ENCODE measurements around the gene IRF7.
A peak's percentile ranks its signal among the peaks of the same experiment; 100 is the strongest.

Gene IRF7

DNA sequence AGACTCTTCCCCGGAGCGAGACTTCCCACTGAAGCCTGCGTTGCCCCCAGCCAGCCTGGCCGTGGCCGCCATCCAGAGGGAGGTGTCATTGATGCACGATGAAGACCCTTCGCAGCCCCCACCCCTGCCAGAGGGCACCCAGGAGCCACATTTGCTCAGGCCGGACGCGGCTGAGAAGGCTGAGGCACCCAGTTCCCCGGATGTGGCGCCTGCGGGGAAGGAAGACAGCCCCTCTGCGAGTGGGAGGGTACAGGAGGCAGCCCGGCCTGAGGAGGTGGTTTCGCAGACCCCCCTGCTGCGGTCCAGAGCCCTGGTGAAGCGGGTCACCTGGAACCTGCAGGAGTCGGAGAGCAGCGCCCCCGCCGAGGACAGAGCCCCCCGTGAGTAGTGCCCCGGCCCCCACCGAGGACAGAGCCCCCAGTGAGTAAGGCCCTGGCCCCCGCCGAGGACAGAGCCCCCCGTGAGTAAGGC, 6.4 kb downstream of the IRF7 start:
- no peak overlapping the region for H3K27ac Mint-ChIP-seq
- peaks cover 6% of the 10 kb centered on the region for H3K4me1 Mint-ChIP-seq (ENCODE audit: low read depth)
- H3K4me3 Mint-ChIP-seq = no peak overlapping the region
- H3K27me3 Mint-ChIP-seq = no peaks in the 10 kb centered on the region
- no peaks in the 10 kb centered on the region for H3K36me3 Mint-ChIP-seq
- H3K9me3 Mint-ChIP-seq (ENCODE audit: low read depth) = no peaks in the 10 kb centered on the region

DNA sequence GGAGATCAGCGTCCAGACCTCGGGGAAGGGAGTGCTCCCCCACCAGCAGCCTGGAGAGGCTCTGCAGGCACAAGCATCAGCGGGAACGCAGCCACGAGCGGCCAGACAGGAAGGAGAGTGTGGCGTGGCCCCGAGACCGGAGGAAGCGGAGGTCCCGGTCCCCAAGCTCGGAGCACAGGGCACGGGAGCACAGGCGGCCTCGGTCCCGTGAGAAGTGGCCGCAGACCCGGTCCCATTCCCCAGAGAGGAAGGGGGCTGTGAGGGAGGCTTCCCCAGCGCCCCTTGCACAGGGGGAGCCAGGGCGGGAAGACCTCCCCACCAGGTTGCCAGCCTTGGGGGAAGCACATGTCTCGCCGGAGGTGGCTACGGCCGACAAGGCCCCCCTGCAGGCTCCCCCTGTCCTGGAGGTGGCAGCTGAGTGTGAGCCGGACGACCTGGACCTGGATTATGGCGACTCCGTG, 6.9 kb downstream of the IRF7 start:
- H3K27me3 Mint-ChIP-seq = no peaks in the 10 kb centered on the region

DNA sequence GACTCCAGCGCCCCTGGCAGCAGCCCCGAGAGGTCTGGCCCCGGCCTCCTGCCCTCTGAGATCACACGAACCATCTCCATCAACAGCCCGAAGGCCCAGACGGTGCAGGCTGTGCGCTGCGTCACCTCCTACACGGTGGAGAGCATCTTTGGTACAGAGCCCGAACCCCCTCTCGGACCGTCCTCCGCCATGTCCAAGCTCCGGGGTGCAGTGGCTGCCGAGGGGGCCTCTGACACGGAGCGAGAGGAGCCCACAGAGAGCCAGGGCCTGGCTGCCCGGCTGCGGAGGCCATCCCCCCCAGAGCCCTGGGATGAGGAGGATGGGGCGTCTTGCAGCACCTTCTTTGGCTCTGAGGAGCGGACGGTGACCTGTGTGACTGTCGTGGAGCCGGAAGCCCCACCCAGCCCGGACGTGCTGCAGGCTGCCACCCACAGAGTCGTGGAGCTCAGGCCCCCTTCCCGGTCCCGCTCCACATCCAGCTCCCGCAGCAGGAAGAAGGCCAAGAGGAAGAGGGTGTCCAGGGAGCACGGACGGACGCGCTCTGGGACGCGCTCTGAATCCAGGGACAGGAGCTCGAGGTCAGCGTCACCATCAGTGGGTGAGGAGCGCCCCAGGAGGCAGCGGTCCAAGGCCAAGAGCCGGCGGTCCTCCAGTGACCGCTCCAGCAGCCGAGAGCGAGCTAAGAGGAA, 7.6 kb downstream of the IRF7 start:
- Mint-ChIP-seq H3K4me3 (no peak overlapping the region), H3K4me1 (ENCODE audit: low read depth) (peaks cover 2% of the 10 kb centered on the region), H3K27me3 (no peaks in the 10 kb centered on the region), H3K36me3 (no peaks in the 10 kb centered on the region), H3K9me3 (ENCODE audit: low read depth) (no peaks in the 10 kb centered on the region), H3K27ac (no peak overlapping the region)

More for the DNA sequence above, 6.9 kb downstream of the IRF7 start:
- Mint-ChIP-seq H3K27ac (no peak overlapping the region), H3K4me1 (ENCODE audit: low read depth) (peaks cover 2% of the 10 kb centered on the region), H3K36me3 (no peaks in the 10 kb centered on the region), H3K9me3 (ENCODE audit: low read depth) (no peaks in the 10 kb centered on the region), H3K4me3 (no peak overlapping the region)

DNA sequence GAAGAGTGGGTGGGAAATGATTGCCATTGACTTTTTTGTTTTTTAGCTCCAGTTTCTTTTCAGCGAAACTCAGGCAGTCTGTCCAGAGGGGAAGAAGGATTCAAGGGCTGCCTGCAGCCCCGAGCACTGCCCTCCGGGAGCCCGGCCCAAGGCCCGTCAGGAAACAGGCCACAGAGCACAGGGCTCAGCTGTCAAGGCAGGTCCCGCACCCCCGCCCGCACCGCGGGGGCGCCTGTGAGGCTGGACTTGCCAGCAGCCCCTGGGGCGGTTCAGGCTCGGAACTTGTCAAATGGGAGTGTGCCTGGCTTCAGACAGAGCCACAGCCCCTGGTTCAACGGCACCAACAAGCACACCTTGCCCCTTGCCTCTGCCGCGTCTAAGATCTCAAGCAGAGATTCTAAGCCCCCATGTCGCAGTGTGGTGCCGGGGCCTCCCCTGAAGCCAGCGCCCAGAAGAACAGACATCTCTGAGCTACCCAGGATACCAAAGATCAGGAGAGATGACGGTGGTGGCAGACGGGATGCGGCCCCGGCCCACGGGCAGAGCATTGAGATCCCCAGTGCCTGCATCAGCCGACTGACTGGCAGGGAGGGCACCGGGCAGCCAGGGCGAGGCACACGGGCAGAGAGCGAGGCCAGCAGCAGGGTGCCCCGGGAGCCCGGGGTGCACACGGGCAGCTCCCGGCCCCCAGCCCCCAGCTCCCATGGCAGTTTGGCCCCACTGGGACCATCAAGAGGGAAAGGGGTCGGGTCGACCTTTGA, 8.6 kb downstream of the IRF7 start:
- Mint-ChIP-seq H3K4me1 (ENCODE audit: low read depth) (peaks cover 2% of the 10 kb centered on the region), H3K36me3 (no peaks in the 10 kb centered on the region), H3K27me3 (no peaks in the 10 kb centered on the region), H3K9me3 (ENCODE audit: low read depth) (no peaks in the 10 kb centered on the region), H3K27ac (no peak overlapping the region), H3K4me3 (no peak overlapping the region)

DNA sequence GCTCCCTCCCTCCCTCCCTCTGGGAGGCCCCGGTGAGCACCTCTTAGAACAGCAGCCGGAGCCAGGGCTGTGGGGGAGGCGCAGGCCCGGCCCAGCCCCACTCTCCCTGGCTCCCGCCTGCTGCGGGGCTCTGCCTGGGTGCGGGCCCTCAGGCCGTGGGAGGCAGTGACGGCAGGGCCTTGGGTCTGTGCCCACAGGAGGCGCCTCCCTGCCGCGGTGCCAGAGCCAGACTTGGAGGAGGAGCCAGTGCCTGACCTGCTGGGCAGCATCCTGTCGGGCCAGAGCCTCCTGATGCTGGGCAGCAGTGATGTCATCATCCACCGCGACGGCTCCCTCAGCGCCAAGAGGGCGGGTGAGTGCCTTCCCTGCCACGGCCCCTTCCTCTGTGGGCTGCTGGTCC, 9.5 kb downstream of the IRF7 start:
- H3K9me3 Mint-ChIP-seq (ENCODE audit: low read depth) = no peaks in the 10 kb centered on the region
- H3K36me3 Mint-ChIP-seq = no peaks in the 10 kb centered on the region
- H3K4me3 Mint-ChIP-seq = no peak overlapping the region
- no peaks in the 10 kb centered on the region for H3K27me3 Mint-ChIP-seq
- H3K4me1 Mint-ChIP-seq (ENCODE audit: low read depth) = no peaks in the 10 kb centered on the region
- H3K27ac Mint-ChIP-seq = no peak overlapping the region

DNA sequence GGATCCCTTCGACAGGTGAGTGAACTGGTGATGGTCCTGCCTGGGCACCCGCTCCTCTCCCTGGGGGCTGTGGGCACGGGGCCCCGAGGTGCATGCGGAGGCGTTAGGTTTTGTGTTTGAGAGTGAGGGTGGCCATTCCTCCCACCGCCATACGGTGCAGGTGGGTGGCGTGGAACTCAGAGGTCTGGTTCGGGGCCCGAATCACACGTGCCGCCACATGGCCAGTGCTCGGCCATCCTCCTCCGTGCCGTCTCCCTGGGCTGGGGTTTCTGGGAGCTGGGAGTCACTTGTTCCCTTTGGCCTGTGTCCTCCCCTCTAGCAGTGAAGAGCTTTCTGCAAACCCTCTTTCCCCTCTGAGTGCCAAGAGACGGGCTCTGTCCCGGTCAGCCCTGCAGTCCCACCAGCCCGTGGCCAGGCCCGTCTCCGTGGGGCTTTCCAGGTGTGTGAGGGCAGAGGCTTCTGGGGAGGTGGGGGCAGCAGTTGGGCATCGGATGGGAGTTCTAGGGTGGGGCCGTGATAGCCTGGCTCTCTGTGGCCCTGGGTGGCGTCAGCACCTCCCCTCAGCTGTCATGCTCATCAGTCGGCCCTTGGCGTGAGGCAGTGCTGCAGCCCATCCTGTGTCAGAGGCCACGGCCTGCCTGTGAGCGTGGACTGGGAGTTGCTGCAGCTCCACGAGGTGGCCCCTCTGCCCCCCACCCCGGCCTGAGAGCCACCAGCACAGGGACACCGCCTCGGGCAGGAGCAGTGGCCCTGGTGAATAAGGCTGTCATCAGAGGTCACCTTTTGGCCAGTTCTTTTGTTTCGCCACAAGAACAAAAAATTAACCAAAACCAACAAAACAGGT, 10.2 kb downstream of the IRF7 start:
- Mint-ChIP-seq H3K4me3 (no peak overlapping the region), H3K27me3 (no peaks in the 10 kb centered on the region), H3K27ac (no peak overlapping the region), H3K9me3 (ENCODE audit: low read depth) (no peaks in the 10 kb centered on the region), H3K4me1 (ENCODE audit: low read depth) (no peaks in the 10 kb centered on the region), H3K36me3 (no peaks in the 10 kb centered on the region)

DNA sequence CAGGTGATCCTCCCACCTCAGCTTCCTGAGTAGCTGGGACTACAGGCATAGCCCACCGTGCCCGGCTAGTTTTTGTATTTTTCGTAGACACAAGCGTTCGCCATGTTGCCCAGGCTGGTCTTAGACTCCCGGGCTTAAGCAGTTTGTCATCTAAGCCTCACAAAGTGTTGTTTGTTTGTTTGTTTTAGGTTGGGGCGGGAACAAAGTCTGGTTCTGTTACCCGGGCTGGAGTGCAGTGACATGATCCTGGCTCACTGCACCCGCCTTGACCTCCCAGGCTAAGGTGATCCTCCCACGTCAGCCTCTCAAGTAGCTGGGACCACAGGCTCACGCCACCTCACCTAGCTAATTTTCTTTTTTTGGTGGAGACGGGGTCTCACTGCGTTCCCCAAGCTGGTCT, 12.6 kb downstream of the IRF7 start:
- Mint-ChIP-seq H3K27ac (no peak overlapping the region), H3K4me3 (no peak overlapping the region), H3K4me1 (ENCODE audit: low read depth) (no peaks in the 10 kb centered on the region), H3K27me3 (no peaks in the 10 kb centered on the region), H3K36me3 (no peaks in the 10 kb centered on the region), H3K9me3 (ENCODE audit: low read depth) (no peaks in the 10 kb centered on the region)

DNA sequence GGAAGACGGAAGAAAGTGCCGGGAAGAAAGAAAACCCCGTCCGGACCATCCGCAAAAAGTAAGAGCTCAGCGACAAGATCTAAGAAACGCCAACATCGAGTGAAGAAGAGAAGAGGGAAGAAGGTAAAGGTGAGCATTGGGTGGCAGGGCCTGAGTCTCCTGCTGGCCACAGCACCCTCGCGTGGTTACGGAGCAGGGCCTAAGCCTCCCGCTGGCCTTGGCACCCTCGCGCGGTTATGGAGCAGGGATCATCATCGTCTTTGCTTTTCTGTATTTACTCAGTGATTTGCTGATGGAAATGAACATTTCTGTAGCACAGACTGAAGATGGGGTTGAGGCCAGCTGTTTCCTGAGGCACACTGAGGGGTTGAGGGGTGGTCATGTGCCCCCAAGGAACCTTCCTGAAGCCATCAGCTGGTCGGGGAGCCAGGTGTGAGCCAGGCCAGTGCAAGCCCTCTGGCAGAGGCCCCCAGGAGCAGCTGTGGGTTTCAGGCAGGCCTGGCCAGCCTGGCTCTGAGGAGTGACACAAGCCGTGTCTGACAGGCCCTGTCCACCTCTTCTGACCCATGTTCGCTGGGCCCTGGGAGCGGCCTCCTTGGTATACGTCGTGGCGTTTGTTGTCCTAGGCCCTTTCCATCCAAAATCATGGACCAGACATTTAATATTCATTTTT, 14.0 kb downstream of the IRF7 start:
- Mint-ChIP-seq H3K36me3 (no peaks in the 10 kb centered on the region), H3K9me3 (ENCODE audit: low read depth) (no peaks in the 10 kb centered on the region), H3K4me3 (no peak overlapping the region), H3K27me3 (no peaks in the 10 kb centered on the region), H3K4me1 (ENCODE audit: low read depth) (no peaks in the 10 kb centered on the region), H3K27ac (peak overlapping the region; percentile 10)

DNA sequence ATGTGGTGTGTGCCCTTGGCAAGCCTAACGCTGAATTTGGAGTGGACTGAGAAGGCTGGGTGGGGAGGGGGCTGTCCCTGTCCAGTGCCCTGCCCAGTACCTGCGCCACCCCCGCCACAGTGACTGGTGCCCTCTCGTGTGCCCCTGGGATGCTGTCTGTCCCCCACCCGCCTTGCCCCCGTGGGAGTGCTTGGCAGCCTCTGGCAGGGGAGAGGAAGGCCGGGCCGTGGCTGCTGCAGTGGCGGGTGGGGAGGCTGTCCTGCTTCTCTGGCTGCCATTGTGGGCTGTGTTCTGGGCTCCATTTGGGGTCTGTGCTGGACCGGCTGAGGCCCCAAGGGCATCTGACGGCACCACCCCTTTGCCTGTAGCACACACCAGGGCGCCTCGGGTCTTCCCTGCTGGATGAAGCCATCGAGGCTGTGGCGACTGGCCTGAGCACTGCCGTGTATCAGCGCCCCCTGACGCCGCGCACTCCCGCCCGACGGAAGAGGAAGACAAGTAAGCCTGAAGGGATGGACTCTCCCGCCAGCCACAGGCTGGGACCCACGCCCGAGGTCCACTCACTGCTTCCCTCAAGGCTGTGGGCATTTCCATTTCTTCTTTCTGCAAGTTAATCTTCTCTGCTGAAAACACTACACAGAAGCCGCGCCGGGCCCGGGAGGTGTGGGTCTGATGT, 17.6 kb downstream of the IRF7 start:
- Mint-ChIP-seq H3K4me3 (no peak overlapping the region), H3K4me1 (ENCODE audit: low read depth) (peaks cover 7% of the 10 kb centered on the region), H3K27me3 (no peaks in the 10 kb centered on the region), H3K36me3 (no peaks in the 10 kb centered on the region), H3K9me3 (ENCODE audit: low read depth) (no peaks in the 10 kb centered on the region), H3K27ac (no peak overlapping the region)

DNA sequence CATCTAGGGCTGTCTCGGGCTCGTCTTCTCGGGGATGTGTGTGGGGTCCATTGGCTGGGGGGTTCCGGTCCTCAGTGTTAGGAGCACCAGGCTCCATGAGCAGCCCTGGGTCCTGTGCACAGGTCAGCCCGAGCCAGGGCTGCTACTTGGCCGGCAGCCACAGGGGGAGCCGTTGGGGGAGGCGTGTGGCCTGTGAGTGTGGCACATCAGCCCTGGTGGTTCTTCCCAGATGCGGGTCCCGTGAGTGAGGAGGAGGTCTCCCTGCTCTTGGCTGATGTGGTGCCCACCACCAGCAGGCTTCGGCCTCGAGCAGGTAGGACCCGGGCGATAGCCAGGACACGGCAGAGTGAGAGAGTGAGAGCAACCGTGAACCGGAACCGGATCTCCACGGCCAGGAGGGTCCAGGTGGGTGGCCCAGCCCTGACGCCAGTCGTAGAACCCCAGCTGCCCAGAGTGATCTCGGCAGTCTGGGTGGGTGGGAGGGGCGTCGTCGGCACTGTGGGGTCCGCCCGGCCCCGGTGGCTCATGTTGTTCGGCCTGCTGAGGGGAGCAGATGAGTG, 18.5 kb downstream of the IRF7 start:
- Mint-ChIP-seq H3K36me3 (peaks cover 3% of the 10 kb centered on the region), H3K4me3 (no peak overlapping the region), H3K27me3 (no peaks in the 10 kb centered on the region), H3K4me1 (ENCODE audit: low read depth) (peaks cover 8% of the 10 kb centered on the region), H3K9me3 (ENCODE audit: low read depth) (no peaks in the 10 kb centered on the region), H3K27ac (no peak overlapping the region)

DNA sequence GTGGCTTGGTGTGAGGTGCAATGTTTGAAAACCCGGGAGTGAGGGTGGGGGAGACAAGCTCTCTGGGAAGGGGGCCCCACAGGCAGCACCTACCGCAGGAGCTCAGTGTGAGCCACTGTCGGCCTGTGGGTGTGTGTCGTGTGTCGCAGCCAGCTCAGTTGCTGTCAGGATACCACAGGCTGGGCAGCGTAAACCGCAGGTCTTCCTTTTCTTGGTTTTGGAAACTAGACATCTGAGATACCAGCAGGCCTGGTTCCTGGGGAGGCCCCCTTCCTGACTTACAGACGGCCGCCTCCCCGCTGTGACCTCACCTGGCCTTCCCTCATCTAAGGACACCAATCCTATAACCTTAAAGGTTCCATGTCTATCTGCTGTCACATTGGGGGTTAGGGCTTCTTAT, 19.4 kb downstream of the IRF7 start:
- no peaks in the 10 kb centered on the region for H3K9me3 Mint-ChIP-seq (ENCODE audit: low read depth)
- no peak overlapping the region for H3K4me3 Mint-ChIP-seq
- peaks cover 9% of the 10 kb centered on the region for H3K4me1 Mint-ChIP-seq (ENCODE audit: low read depth)
- H3K36me3 Mint-ChIP-seq = peaks cover 3% of the 10 kb centered on the region
- H3K27ac Mint-ChIP-seq = no peak overlapping the region
- H3K27me3 Mint-ChIP-seq = no peaks in the 10 kb centered on the region

DNA sequence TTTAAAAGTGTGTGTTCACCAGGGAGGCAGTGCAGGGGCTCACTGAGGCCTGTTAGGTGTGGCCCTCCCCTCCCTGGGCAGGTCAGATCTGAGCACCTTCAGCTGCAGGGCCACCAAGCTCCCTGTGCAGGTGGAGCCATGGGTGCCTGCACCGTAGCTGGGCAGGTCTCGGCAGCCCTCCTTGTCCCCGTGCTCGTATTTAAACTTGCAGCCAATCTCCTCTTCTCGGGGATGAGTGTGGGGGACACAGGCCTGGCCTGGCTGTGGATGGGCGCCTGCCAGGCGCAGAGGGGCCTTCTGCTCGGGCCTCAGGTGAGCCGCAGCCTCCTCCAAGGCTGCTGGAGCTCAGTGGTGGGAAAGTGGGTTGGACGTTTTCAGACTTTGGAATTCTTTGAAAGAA, 20.4 kb downstream of the IRF7 start:
- Mint-ChIP-seq H3K27me3 (no peaks in the 10 kb centered on the region), H3K27ac (no peak overlapping the region), H3K9me3 (ENCODE audit: low read depth) (no peaks in the 10 kb centered on the region), H3K4me3 (no peak overlapping the region), H3K36me3 (peaks cover 3% of the 10 kb centered on the region), H3K4me1 (ENCODE audit: low read depth) (peaks cover 9% of the 10 kb centered on the region)

DNA sequence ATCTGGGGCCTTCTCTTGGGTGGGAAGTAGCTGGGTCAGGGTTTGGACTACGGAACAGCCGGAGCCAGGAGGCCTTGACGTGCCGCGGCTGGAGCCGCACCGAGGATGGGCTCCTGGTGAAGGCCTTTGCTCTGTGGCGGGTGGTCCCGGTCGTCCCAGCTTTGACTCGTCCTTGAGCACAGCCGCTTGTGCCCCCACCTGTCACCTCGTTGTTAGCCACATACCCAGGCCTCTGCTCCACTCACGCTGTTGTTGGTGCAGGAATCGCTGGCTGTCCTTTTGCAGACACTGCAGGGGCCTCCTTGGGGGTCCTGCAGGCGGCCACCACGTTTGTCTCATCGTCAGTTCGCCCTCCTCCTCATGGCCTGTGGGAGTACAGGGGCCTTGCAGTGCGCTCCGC, 22.4 kb downstream of the IRF7 start:
- Mint-ChIP-seq H3K36me3 (peaks cover 5% of the 10 kb centered on the region), H3K4me1 (ENCODE audit: low read depth) (peaks cover 16% of the 10 kb centered on the region), H3K4me3 (no peak overlapping the region), H3K27me3 (no peaks in the 10 kb centered on the region), H3K9me3 (ENCODE audit: low read depth) (no peaks in the 10 kb centered on the region), H3K27ac (no peak overlapping the region)

DNA sequence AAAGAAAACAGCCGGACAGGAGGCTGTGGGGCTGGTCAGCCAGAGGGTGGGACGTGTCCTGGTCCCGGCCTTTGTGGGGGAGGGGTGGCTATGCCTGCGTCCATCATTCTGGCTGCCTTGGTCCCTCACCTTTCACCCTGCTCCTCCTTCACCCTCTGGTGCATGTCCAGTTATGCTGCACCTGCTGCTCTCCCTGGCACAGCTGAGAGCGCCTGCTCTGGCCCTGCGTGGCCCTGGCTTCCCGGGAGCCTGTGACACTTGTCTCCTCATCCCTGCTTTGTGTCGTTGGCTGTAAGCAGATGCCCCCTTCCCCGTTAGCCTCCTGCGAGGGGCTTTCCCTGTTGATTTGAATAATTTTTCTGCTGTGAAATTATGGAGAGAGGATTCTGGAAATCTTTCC, 22.8 kb downstream of the IRF7 start:
- H3K4me3 Mint-ChIP-seq = no peak overlapping the region
- H3K36me3 Mint-ChIP-seq = peaks cover 5% of the 10 kb centered on the region
- no peaks in the 10 kb centered on the region for H3K27me3 Mint-ChIP-seq
- no peak overlapping the region for H3K27ac Mint-ChIP-seq
- no peaks in the 10 kb centered on the region for H3K9me3 Mint-ChIP-seq (ENCODE audit: low read depth)
- H3K4me1 Mint-ChIP-seq (ENCODE audit: low read depth) = peaks cover 21% of the 10 kb centered on the region
